ENCODE data around the gene PRKN. TPM values are rescaled to one million over a fixed set of nuclear protein-coding genes. Genes with fewer than 3 reads are reported as not detected.
A peak's percentile ranks its signal among the peaks of the same experiment; 100 is the strongest.

Gene PRKN
- polyA plus RNA-seq, 1 donor from 2014 or later, result 1.2 TPM

- no peak overlapping the region for H3K4me2 ChIP-seq (ENCODE audit: low read length)
- H3K9me2 ChIP-seq (ENCODE audit: insufficient read depth, low read length), result no peaks in the 10 kb centered on the region
- no peak overlapping the region for H2AFZ ChIP-seq (ENCODE audit: low read depth, low read length)
- H3K79me2 ChIP-seq (replicated peaks; ENCODE audit: insufficient read depth, low read length), result no peaks in the 10 kb centered on the region
- no peak overlapping the region for H3K9ac ChIP-seq (ENCODE audit: low read length)
- H3K9me3 ChIP-seq (ENCODE audit: low read length), result no peaks in the 10 kb centered on the region
- no peaks in the 10 kb centered on the region for H3F3A ChIP-seq (ENCODE audit: insufficient read depth, low read length, poor library complexity, severe bottlenecking)
- H4K20me1 ChIP-seq (ENCODE audit: insufficient read depth), result no peaks in the 10 kb centered on the region
- H3K36me3 ChIP-seq (ENCODE audit: insufficient read depth, low read length), result no peaks in the 10 kb centered on the region
- TF ChIP-seq CTCF (IDR thresholded peaks at IDR 0.05; ENCODE audit: poor library complexity, severe bottlenecking) (no peak), MXI1 (conservative IDR thresholded peaks at IDR 0.05; ENCODE audit: poor library complexity, severe bottlenecking) (no peak), EZH2 (IDR thresholded peaks at IDR 0.05; ENCODE audit: borderline replicate concordance, insufficient read depth, low read length, poor library complexity, severe bottlenecking) (no peak), REST (IDR thresholded peaks at IDR 0.05; ENCODE audit: borderline replicate concordance) (no peak), EP300 (conservative IDR thresholded peaks at IDR 0.05; ENCODE audit: poor library complexity, severe bottlenecking) (no peak), TAF1 (IDR thresholded peaks at IDR 0.05; ENCODE audit: low read depth) (no peak), SMC3 (conservative IDR thresholded peaks at IDR 0.05; ENCODE audit: poor library complexity) (no peak), RAD21 (conservative IDR thresholded peaks at IDR 0.05) (no peak), POLR2AphosphoS5 (IDR thresholded peaks at IDR 0.05) (no peak)
- H3K4me3 ChIP-seq (ENCODE audit: low read length), result peak overlapping the region; percentile 26
- H3K27ac ChIP-seq (ENCODE audit: low read length), result no peak overlapping the region
- H3K27me3 ChIP-seq (ENCODE audit: insufficient read depth, low read depth, low read length), result no peaks in the 10 kb centered on the region
Observed at GRCh38 chr6:162409741-162410691, 317.6 kb downstream of the PRKN start.

- TF ChIP-seq TAF1 (IDR thresholded peaks at IDR 0.05; ENCODE audit: low read depth) (no peak), MXI1 (conservative IDR thresholded peaks at IDR 0.05; ENCODE audit: poor library complexity, severe bottlenecking) (no peak), CTCF (IDR thresholded peaks at IDR 0.05; ENCODE audit: poor library complexity, severe bottlenecking) (no peak), POLR2AphosphoS5 (IDR thresholded peaks at IDR 0.05) (no peak), EZH2 (IDR thresholded peaks at IDR 0.05; ENCODE audit: borderline replicate concordance, insufficient read depth, low read length, poor library complexity, severe bottlenecking) (no peak), EP300 (conservative IDR thresholded peaks at IDR 0.05; ENCODE audit: poor library complexity, severe bottlenecking) (no peak), REST (IDR thresholded peaks at IDR 0.05; ENCODE audit: borderline replicate concordance) (no peak), SMC3 (conservative IDR thresholded peaks at IDR 0.05; ENCODE audit: poor library complexity) (no peak), RAD21 (conservative IDR thresholded peaks at IDR 0.05) (no peak)
- no peaks in the 10 kb centered on the region for H3K9me3 ChIP-seq (ENCODE audit: low read length)
Observed at GRCh38 chr6:162408826-162409535, 318.6 kb downstream of the PRKN start.

More at GRCh38 chr6:162408826-162409535, 318.6 kb downstream of the PRKN start:
- no peaks in the 10 kb centered on the region for H3F3A ChIP-seq (ENCODE audit: insufficient read depth, low read length, poor library complexity, severe bottlenecking)
- H3K9ac ChIP-seq (ENCODE audit: low read length), result no peak overlapping the region
- H3K36me3 ChIP-seq (ENCODE audit: insufficient read depth, low read length), result no peaks in the 10 kb centered on the region
- no peak overlapping the region for H3K4me2 ChIP-seq (ENCODE audit: low read length)
- no peaks in the 10 kb centered on the region for H3K27me3 ChIP-seq (ENCODE audit: insufficient read depth, low read depth, low read length)
- H3K4me3 ChIP-seq (ENCODE audit: low read length), result no peak overlapping the region
- H4K20me1 ChIP-seq (ENCODE audit: insufficient read depth), result no peaks in the 10 kb centered on the region
- no peaks in the 10 kb centered on the region for H3K79me2 ChIP-seq (replicated peaks; ENCODE audit: insufficient read depth, low read length)
- no peak overlapping the region for H2AFZ ChIP-seq (ENCODE audit: low read depth, low read length)
- H3K27ac ChIP-seq (ENCODE audit: low read length), result no peak overlapping the region
- no peaks in the 10 kb centered on the region for H3K9me2 ChIP-seq (ENCODE audit: insufficient read depth, low read length)

Measured in neural cell (in vitro differentiated cells).